ENCODE data around the gene SYTL5. TPM values are rescaled to one million over a fixed set of nuclear protein-coding genes. Genes with fewer than 3 reads are reported as not detected.

The SYTL5 gene
- total and polyA plus RNA-seq, 4 donors, result 0.09 to 2.8 (median 1.0) TPM

- 5% methylated on average over 2 of the region's 2 CpGs for WGBS
- no peak for TF ChIP-seq NR2F2 (IDR thresholded peaks at IDR 0.05)
- no peak for TF ChIP-seq JUND (IDR thresholded peaks at IDR 0.05)
- TF ChIP-seq MAX (IDR thresholded peaks at IDR 0.05), result no peak
- TF ChIP-seq ZBTB33 (IDR thresholded peaks at IDR 0.05), result no peak
- no peak for TF ChIP-seq CTCF (IDR thresholded peaks at IDR 0.05; ENCODE audit: low read depth, low read length, missing input control)
- TF ChIP-seq, protein P1, sequence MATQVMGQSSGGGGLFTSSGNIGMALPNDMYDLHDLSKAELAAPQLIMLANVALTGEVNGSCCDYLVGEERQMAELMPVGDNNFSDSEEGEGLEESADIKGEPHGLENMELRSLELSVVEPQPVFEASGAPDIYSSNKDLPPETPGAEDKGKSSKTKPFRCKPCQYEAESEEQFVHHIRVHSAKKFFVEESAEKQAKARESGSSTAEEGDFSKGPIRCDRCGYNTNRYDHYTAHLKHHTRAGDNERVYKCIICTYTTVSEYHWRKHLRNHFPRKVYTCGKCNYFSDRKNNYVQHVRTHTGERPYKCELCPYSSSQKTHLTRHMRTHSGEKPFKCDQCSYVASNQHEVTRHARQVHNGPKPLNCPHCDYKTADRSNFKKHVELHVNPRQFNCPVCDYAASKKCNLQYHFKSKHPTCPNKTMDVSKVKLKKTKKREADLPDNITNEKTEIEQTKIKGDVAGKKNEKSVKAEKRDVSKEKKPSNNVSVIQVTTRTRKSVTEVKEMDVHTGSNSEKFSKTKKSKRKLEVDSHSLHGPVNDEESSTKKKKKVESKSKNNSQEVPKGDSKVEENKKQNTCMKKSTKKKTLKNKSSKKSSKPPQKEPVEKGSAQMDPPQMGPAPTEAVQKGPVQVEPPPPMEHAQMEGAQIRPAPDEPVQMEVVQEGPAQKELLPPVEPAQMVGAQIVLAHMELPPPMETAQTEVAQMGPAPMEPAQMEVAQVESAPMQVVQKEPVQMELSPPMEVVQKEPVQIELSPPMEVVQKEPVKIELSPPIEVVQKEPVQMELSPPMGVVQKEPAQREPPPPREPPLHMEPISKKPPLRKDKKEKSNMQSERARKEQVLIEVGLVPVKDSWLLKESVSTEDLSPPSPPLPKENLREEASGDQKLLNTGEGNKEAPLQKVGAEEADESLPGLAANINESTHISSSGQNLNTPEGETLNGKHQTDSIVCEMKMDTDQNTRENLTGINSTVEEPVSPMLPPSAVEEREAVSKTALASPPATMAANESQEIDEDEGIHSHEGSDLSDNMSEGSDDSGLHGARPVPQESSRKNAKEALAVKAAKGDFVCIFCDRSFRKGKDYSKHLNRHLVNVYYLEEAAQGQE (IDR thresholded peaks at IDR 0.05), result no peak
- no peak for TF ChIP-seq GABPA (IDR thresholded peaks at IDR 0.05 in 1 of 2, conservative IDR thresholded peaks at IDR 0.05 in 1 of 2)
- TF ChIP-seq FOXA1 (IDR thresholded peaks at IDR 0.05), result no peak
- TF ChIP-seq EGR1 (IDR thresholded peaks at IDR 0.05; ENCODE audit: low read depth in 2 of 2), result no peak
- no peak for TF ChIP-seq SP1 (IDR thresholded peaks at IDR 0.05)
- no peak for TF ChIP-seq HNF4G (IDR thresholded peaks at IDR 0.05)
- no peak for TF ChIP-seq TAF1 (conservative IDR thresholded peaks at IDR 0.05)
- TF ChIP-seq YY1 (IDR thresholded peaks at IDR 0.05), result no peak
- no peaks in the 10 kb centered on the region for H3K4me1 ChIP-seq (ENCODE audit: control insufficient read depth in 4 of 4, insufficient read depth in 4 of 4, low read length in 3 of 4)
- H3K27ac ChIP-seq (ENCODE audit: low read depth in 1 of 2, low read length in 2 of 2), result no peak overlapping the region
- no peak overlapping the region for H3K4me3 ChIP-seq (ENCODE audit: low read depth in 1 of 3, low read length in 3 of 3)
- no peaks in the 10 kb centered on the region for H3K9me3 ChIP-seq (ENCODE audit: control insufficient read depth in 4 of 4, low read length in 3 of 4)
- DNase-seq (ENCODE audit: low spot score), result no peak
- H3K27me3 ChIP-seq (ENCODE audit: control insufficient read depth in 4 of 4, insufficient read depth in 4 of 4, low read length in 3 of 4), result peaks cover 0 to 3% (median 0%) of the 10 kb centered on the region in 4 donors
- no peak overlapping the region for H3K9ac ChIP-seq (ENCODE audit: low read depth in 1 of 2, low read length in 2 of 2)
- H3K36me3 ChIP-seq (ENCODE audit: control insufficient read depth in 4 of 4, insufficient read depth in 3 of 4, low read depth in 1 of 4, low read length in 3 of 4), result no peaks in the 10 kb centered on the region
Measured at GRCh38 chrX:38138157-38138891, 132.0 kb downstream of the SYTL5 start.

DNA sequence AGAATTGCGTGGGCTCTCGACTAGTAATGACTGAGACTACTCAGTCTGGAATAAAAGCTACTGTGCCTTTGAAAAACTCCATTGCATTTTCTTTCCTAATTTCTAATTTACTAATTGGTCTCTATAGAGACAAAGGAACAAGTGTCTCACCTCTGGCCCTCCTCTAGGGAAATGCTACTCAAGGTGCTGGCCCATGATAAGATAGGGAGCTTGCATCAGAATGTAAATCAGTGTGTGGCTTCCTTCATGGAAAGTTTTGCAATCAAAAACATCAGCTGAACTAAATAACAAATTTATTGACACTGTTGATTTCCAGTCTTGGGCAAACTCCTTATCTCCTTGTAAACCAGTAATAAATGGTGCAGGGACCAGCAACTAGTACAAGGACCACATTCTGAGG, 132.5 kb downstream of the SYTL5 start:
- no peaks in the 10 kb centered on the region for H3K36me3 ChIP-seq (ENCODE audit: control insufficient read depth in 4 of 4, insufficient read depth in 3 of 4, low read depth in 1 of 4, low read length in 3 of 4)
- WGBS, result 93% methylated on average over 2 of the region's 2 CpGs
- H3K4me3 ChIP-seq (ENCODE audit: low read depth in 1 of 3, low read length in 3 of 3), result no peak overlapping the region
- no peaks in the 10 kb centered on the region for H3K9me3 ChIP-seq (ENCODE audit: control insufficient read depth in 4 of 4, low read length in 3 of 4)
- H3K27me3 ChIP-seq (ENCODE audit: control insufficient read depth in 4 of 4, insufficient read depth in 4 of 4, low read length in 3 of 4), result peaks cover 0 to 3% (median 0%) of the 10 kb centered on the region in 4 donors
- no peaks in the 10 kb centered on the region for H3K4me1 ChIP-seq (ENCODE audit: control insufficient read depth in 4 of 4, insufficient read depth in 4 of 4, low read length in 3 of 4)
- DNase-seq (ENCODE audit: low spot score), result no peak
- H3K9ac ChIP-seq (ENCODE audit: low read depth in 1 of 2, low read length in 2 of 2), result no peak overlapping the region
- H3K27ac ChIP-seq (ENCODE audit: low read depth in 1 of 2, low read length in 2 of 2), result no peak overlapping the region
- TF ChIP-seq CTCF (IDR thresholded peaks at IDR 0.05; ENCODE audit: low read depth, low read length, missing input control) (no peak), JUND (IDR thresholded peaks at IDR 0.05) (no peak), TAF1 (conservative IDR thresholded peaks at IDR 0.05) (no peak), HNF4G (IDR thresholded peaks at IDR 0.05) (no peak), HNF4A (conservative IDR thresholded peaks at IDR 0.05) (no peak), RAD21 (IDR thresholded peaks at IDR 0.05) (no peak), FOXA1 (IDR thresholded peaks at IDR 0.05) (no peak), NR2F2 (IDR thresholded peaks at IDR 0.05) (no peak), GABPA (IDR thresholded peaks at IDR 0.05 in 1 of 2, conservative IDR thresholded peaks at IDR 0.05 in 1 of 2) (no peak), ZBTB33 (IDR thresholded peaks at IDR 0.05) (no peak), EGR1 (IDR thresholded peaks at IDR 0.05; ENCODE audit: low read depth in 2 of 2) (no peak)
- TF ChIP-seq, protein P2, sequence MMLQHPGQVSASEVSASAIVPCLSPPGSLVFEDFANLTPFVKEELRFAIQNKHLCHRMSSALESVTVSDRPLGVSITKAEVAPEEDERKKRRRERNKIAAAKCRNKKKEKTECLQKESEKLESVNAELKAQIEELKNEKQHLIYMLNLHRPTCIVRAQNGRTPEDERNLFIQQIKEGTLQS (IDR thresholded peaks at IDR 0.05), result no peak

Measured in liver (tissue), 9 donors.